ENCODE data around the gene MRGPRF.

GRCh38 chr11:68965901-68966853 is 46.9 kb downstream of the MRGPRF start:
- TF ChIP-seq POLR2A (IDR thresholded peaks at IDR 0.05): no peak
- no peak for TF ChIP-seq CTCF (IDR thresholded peaks at IDR 0.05)
- TF ChIP-seq POLR2AphosphoS5 (IDR thresholded peaks at IDR 0.05): no peak
